Sigmoid colon (tissue), 4 donors: ENCODE measurements around the gene TTC39B.

Experiments used
- EP300 ChIP-seq, 4 donors: sonication (generic); formaldehyde crosslinking; IDR thresholded peaks; one replicate each; pipeline ENCODE4 v1.6.1; 2017; ENCODE audit warnings: antibody characterized with exemption in 4 of 4
- POLR2A ChIP-seq, 2 donors: fragments of 450-650 bp; IDR thresholded peaks; one replicate each; pipeline ENCODE4 v1.6.1; 2016; ENCODE audit warnings: antibody characterized with exemption in 2 of 2, mild to moderate bottlenecking in 2 of 2, moderate library complexity in 2 of 2
- POLR2AphosphoS5 ChIP-seq, 4 donors: sonication (generic); formaldehyde crosslinking; IDR thresholded peaks; one replicate each; pipeline ENCODE4 v1.6.1; 2017; ENCODE audit warnings: antibody characterized with exemption in 4 of 4
- TF ChIP-seq, protein P1 (sequence below), 4 experiments: fragments of 450-650 bp in 3 of 4; fragments of 200-600 bp in 1 of 4; IDR thresholded peaks; one replicate each; pipeline ENCODE4 v1.5.1; 2016 to 2019; ENCODE audit warnings: antibody characterized with exemption in 4 of 4, mild to moderate bottlenecking in 3 of 4, moderate library complexity in 2 of 4

DNA sequence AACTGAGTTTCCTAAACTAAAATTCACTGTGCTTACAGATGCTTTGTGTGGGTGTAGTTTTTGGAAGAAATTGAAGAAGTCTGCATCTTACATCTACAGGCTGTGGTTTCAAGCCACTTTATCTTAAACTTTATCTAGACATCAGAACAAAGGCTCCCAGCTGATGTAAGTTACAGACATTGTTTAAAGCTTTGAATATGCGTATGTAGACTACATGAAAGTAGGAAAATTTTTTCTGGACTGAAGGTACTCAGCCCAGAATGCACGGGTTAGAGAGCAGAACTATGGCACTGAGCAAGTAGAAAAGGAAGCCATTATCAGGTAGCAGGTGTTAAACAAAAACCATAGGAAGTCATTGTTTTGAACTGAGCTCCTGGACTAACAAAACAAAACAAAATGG lies 185.4 kb downstream of the TTC39B start:
- TF ChIP-seq POLR2AphosphoS5 (IDR thresholded peaks at IDR 0.05) (no peak), POLR2A (IDR thresholded peaks at IDR 0.05) (no peak), EP300 (IDR thresholded peaks at IDR 0.05) (no peak)
- TF ChIP-seq, protein P1, sequence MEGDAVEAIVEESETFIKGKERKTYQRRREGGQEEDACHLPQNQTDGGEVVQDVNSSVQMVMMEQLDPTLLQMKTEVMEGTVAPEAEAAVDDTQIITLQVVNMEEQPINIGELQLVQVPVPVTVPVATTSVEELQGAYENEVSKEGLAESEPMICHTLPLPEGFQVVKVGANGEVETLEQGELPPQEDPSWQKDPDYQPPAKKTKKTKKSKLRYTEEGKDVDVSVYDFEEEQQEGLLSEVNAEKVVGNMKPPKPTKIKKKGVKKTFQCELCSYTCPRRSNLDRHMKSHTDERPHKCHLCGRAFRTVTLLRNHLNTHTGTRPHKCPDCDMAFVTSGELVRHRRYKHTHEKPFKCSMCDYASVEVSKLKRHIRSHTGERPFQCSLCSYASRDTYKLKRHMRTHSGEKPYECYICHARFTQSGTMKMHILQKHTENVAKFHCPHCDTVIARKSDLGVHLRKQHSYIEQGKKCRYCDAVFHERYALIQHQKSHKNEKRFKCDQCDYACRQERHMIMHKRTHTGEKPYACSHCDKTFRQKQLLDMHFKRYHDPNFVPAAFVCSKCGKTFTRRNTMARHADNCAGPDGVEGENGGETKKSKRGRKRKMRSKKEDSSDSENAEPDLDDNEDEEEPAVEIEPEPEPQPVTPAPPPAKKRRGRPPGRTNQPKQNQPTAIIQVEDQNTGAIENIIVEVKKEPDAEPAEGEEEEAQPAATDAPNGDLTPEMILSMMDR (IDR thresholded peaks at IDR 0.05): no peak
